NCI-H524 treated with DMSO at 0.1 percent for 48 hours (cell line): ENCODE data around the gene PRSS21.

Experiments used
- DNase-seq: peaks from one replicate; lab custom pipeline; 2025; lab: John Stamatoyannopoulos, UW

Gene PRSS21

GRCh38 chr16:2806286-2806685 lies 10.8 kb upstream of the PRSS21 start:
- DNase-seq = no peak

GRCh38 chr16:2808181-2808580 lies 8.9 kb upstream of the PRSS21 start:
- no peak for DNase-seq

GRCh38 chr16:2809149-2809760 lies 7.8 kb upstream of the PRSS21 start:
- DNase-seq = no peak

- DNase-seq = no peak
Observed at GRCh38 chr16:2810651-2811050, 6.4 kb upstream of the PRSS21 start.

- no peak for DNase-seq
Observed at GRCh38 chr16:2811703-2812471, 5.2 kb upstream of the PRSS21 start.

- DNase-seq = no peak
Observed at GRCh38 chr16:2813771-2814221, 3.2 kb upstream of the PRSS21 start.

GRCh38 chr16:2814551-2815298 lies 2.3 kb upstream of the PRSS21 start:
- DNase-seq = no peak

GRCh38 chr16:2815299-2815771 lies 1.7 kb upstream of the PRSS21 start:
- DNase-seq = no peak

GRCh38 chr16:2817340-2818271 lies 569 bp downstream of the PRSS21 start:
- DNase-seq = no peak

GRCh38 chr16:2818272-2818876 lies 1.3 kb downstream of the PRSS21 start:
- no peak for DNase-seq

GRCh38 chr16:2819179-2819938 lies 2.3 kb downstream of the PRSS21 start:
- DNase-seq = no peak

- DNase-seq = no peak
Observed at GRCh38 chr16:2819939-2820835, 3.1 kb downstream of the PRSS21 start.

- DNase-seq = no peak
Observed at GRCh38 chr16:2820836-2821486, 3.9 kb downstream of the PRSS21 start.

- no peak for DNase-seq
Observed at GRCh38 chr16:2821487-2822157, 4.6 kb downstream of the PRSS21 start.

- no peak for DNase-seq
Observed at GRCh38 chr16:2822158-2822495, 5.1 kb downstream of the PRSS21 start.

- no peak for DNase-seq
Observed at GRCh38 chr16:2822496-2822895, 5.5 kb downstream of the PRSS21 start.

GRCh38 chr16:2824626-2825025 lies 7.6 kb downstream of the PRSS21 start:
- no peak for DNase-seq

GRCh38 chr16:2825049-2825742 lies 8.2 kb downstream of the PRSS21 start:
- no peak for DNase-seq
